CD4-positive, alpha-beta T cell (primary cell): ENCODE measurements around the gene KCNMA1. TPM values are rescaled to one million over a fixed set of nuclear protein-coding genes. Genes with fewer than 3 reads are reported as not detected.

Experiments used
- ATAC-seq: fragments of 200-7000 bp; cut with Tn5 transposase; one replicate; pipeline ENCODE4 v1.10.0; 2022; ENCODE audit warnings: mild to moderate bottlenecking; ENCODE audit not compliant: poor library complexity
- CTCF ChIA-PET: fragments of 350-600 bp; sonication (Branson Sonifier 250); formaldehyde crosslinking; loops from one replicate; lab custom pipeline; 2021; ENCODE audit warnings: antibody characterized with exemption, inconsistent platforms; lab: Charles Lee
- POLR2A ChIA-PET: fragments of 350-600 bp; sonication (Branson Sonifier 250); formaldehyde crosslinking; loops from one replicate; lab custom pipeline; 2021; ENCODE audit warnings: antibody characterized with exemption, inconsistent platforms; lab: Charles Lee
- DNase-seq, 14 experiments: peaks; one replicate each; pipeline ENCODE4 v3.0.0-alpha.2; 2013 to 2020; ENCODE audit warnings: mixed read lengths in 2 of 14
- H3K27ac ChIP-seq, 2 donors: one replicate each; pipeline versions ENCODE4 v1.5.1 to v1.7.0; 2013; ENCODE audit warnings: low read length in 2 of 2, low read depth in 1 of 2, mild to moderate bottlenecking in 1 of 2
- H3K27me3 ChIP-seq, 2 experiments: 1 replicate in 1 of 2; 2 replicates in 1 of 2; pipeline versions ENCODE4 v1.6.1 to v1.7.0; 2013; ENCODE audit warnings: low read length in 2 of 2, control low read depth in 1 of 2, mild to moderate bottlenecking in 1 of 2, moderate library complexity in 1 of 2; ENCODE audit not compliant: insufficient read depth in 2 of 2, control insufficient read depth in 1 of 2
- H3K36me3 ChIP-seq: one replicate; pipeline ENCODE4 v1.6.1; 2013; ENCODE audit warnings: low read length, control low read depth; ENCODE audit not compliant: insufficient read depth
- H3K4me1 ChIP-seq: one replicate; pipeline ENCODE4 v1.6.1; 2013; ENCODE audit warnings: low read length, control low read depth; ENCODE audit not compliant: insufficient read depth
- H3K4me3 ChIP-seq: one replicate; pipeline ENCODE4 v1.5.1; 2013; ENCODE audit warnings: mild to moderate bottlenecking, low read length, moderate library complexity
- H3K9me3 ChIP-seq, 2 experiments: 1 replicate in 1 of 2; 2 replicates in 1 of 2; pipeline versions ENCODE4 v1.6.1 to v1.7.0; 2013; ENCODE audit warnings: low read length in 2 of 2, mild to moderate bottlenecking in 2 of 2, control low read depth in 1 of 2, moderate library complexity in 1 of 2; ENCODE audit not compliant: control insufficient read depth in 1 of 2, insufficient read depth in 1 of 2
- H3K27ac Mint-ChIP-seq: one replicate; pipeline ENCODE4 v1.8.0; 2020; ENCODE audit warnings: mixed read lengths
- H3K27me3 Mint-ChIP-seq: one replicate; pipeline ENCODE4 v1.8.0; 2021; ENCODE audit warnings: mixed read lengths
- H3K36me3 Mint-ChIP-seq: one replicate; pipeline ENCODE4 v1.8.0; 2021; ENCODE audit warnings: low read depth, mixed read lengths
- H3K4me1 Mint-ChIP-seq: one replicate; pipeline ENCODE4 v1.8.0; 2021; ENCODE audit warnings: low read depth, mixed read lengths
- H3K4me3 Mint-ChIP-seq: one replicate; pipeline ENCODE4 v1.8.0; 2020; ENCODE audit warnings: mild to moderate bottlenecking, mixed read lengths
- H3K9me3 Mint-ChIP-seq: one replicate; pipeline ENCODE4 v1.8.0; 2020; ENCODE audit warnings: mixed read lengths
- CTCF ChIP-seq: fragments of 200-600 bp; IDR thresholded peaks from one replicate; pipeline ENCODE4 v1.8.0; 2022; ENCODE audit warnings: antibody characterized with exemption, mild to moderate bottlenecking
- intact Hi-C, 2 experiments: fragments of 100-400 bp; cut with DNase I in 1 of 2; cut with micrococcal nuclease in 1 of 2; formaldehyde crosslinking; loops; one replicate each; pipeline versions ENCODE4 v1.15.1 to v1.9.0; 2023 to 2025; cut with DNase I, micrococcal nuclease
- total RNA-seq, 174 experiments: library from RNA in 2 of 174; stranded (reverse) in 2 of 174; gene quantifications; one replicate each; pipeline ENCODE4 v1.2.3 and lab custom pipeline; 2021 to 2026

KCNMA1 gene
- total RNA-seq, 2 experiments from 2014 or later: not detected

DNA sequence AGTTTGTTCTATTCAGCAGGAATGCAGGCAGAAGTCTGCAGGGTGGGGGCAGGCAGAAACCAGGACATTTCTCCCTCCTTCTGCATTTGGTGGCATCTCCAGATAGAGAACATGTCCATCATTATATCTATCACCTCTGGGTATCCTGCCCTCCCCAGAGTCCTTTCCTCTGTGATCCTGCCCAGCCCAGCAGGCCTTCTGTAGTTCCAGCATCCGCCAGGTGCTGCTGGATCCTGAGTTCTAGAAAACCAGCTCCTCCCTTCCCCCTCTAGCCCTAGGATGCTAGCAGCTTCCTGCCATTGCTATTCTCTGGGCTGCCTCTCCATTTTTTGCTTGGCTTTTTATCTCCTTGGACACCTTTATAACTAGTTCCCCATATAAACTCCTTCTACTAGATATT is 180.3 kb downstream of the KCNMA1 start:
- H3K27me3 Mint-ChIP-seq: no peaks in the 10 kb centered on the region
- no peaks in the 10 kb centered on the region for H3K9me3 ChIP-seq
- intact Hi-C loops: no loop called here
- ChIA-PET POLR2A (no interaction called here), CTCF (no interaction called here)
- H3K4me3 Mint-ChIP-seq: no peak overlapping the region
- no peak overlapping the region for H3K4me3 ChIP-seq
- H3K4me1 Mint-ChIP-seq: no peaks in the 10 kb centered on the region
- no peaks in the 10 kb centered on the region for H3K4me1 ChIP-seq
- DNase-seq (no peak), ATAC-seq (no peak)
- no peak for TF ChIP-seq CTCF
- H3K9me3 Mint-ChIP-seq: no peaks in the 10 kb centered on the region
- H3K27me3 ChIP-seq: peaks cover 0 to 5% of the 10 kb centered on the region in 2 experiments
- H3K36me3 ChIP-seq: no peaks in the 10 kb centered on the region
- H3K27ac ChIP-seq: no peak overlapping the region
- no peaks in the 10 kb centered on the region for H3K36me3 Mint-ChIP-seq
- no peak overlapping the region for H3K27ac Mint-ChIP-seq

- H3K4me1 ChIP-seq: no peaks in the 10 kb centered on the region
- H3K27me3 ChIP-seq: peaks cover 0 to 5% of the 10 kb centered on the region in 2 experiments
- Mint-ChIP-seq H3K27me3 (no peaks in the 10 kb centered on the region), H3K4me3 (no peak overlapping the region), H3K27ac (no peak overlapping the region), H3K36me3 (no peaks in the 10 kb centered on the region), H3K4me1 (no peaks in the 10 kb centered on the region), H3K9me3 (no peaks in the 10 kb centered on the region)
- intact Hi-C loops: no loop called here
- ChIA-PET POLR2A (no interaction called here), CTCF (no interaction called here)
- H3K4me3 ChIP-seq: no peak overlapping the region
- H3K27ac ChIP-seq: no peak overlapping the region
- no peaks in the 10 kb centered on the region for H3K36me3 ChIP-seq
- ATAC-seq: no peak
- TF ChIP-seq CTCF: no peak
- no peak for DNase-seq
- no peaks in the 10 kb centered on the region for H3K9me3 ChIP-seq
Measured at GRCh38 chr10:77456414-77456813, 181.2 kb downstream of the KCNMA1 start.

DNA sequence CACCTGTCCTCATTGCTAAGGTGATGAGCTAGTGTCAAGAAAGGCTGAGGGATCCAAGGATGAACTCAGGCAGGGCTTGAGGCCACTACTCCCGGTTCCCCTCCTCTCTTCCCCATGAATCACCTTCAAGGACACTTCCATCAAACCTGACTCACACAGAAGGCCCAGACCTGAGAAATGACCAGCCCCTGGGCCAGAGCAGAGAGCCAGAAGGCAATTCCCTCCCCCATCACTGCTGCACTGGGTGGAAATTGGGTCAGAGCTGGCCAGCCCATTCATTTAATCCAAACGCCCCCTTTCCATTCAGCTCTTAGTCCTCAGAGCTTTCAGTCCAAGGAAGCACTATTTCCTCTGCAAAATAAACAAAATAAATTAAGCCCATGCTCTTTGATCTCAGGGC is 182.0 kb downstream of the KCNMA1 start:
- TF ChIP-seq CTCF: no peak
- H3K4me1 ChIP-seq: no peaks in the 10 kb centered on the region
- Mint-ChIP-seq H3K4me1 (no peaks in the 10 kb centered on the region), H3K4me3 (no peak overlapping the region), H3K9me3 (no peaks in the 10 kb centered on the region), H3K27me3 (no peaks in the 10 kb centered on the region), H3K27ac (no peak overlapping the region), H3K36me3 (no peaks in the 10 kb centered on the region)
- DNase-seq (no peak), ATAC-seq (no peak)
- ChIA-PET POLR2A (no interaction called here), CTCF (no interaction called here)
- no peaks in the 10 kb centered on the region for H3K36me3 ChIP-seq
- no peaks in the 10 kb centered on the region for H3K9me3 ChIP-seq
- intact Hi-C loops: no loop called here
- no peak overlapping the region for H3K4me3 ChIP-seq
- H3K27me3 ChIP-seq: peaks cover 0 to 3% of the 10 kb centered on the region in 2 experiments
- H3K27ac ChIP-seq: no peak overlapping the region
